Endometrial microvascular endothelial cells (primary cell): ENCODE results near the gene PRR15L. TPM values are rescaled to one million over a fixed set of nuclear protein-coding genes. Genes with fewer than 3 reads are reported as not detected.
"Not testable (repeated sequence)": the region's sequence is repeated elsewhere in the genome, so short reads cannot be mapped to it uniquely, and the experiment has no call there.

Experiments
- in situ Hi-C: cut with HindIII; loops from 2 replicates; pipeline ENCODE4 v1.10.0; 2017; ENCODE audit warnings: low sequenced_read_pairs, low pct_unique_long_range_greater_than_20kb; ENCODE audit errors: inconsistent ontology term
- total RNA-seq: library from RNA; depleted of rRNA; stranded (reverse); fragments of >200 nt; gene quantifications from one replicate; pipeline ENCODE4 v1.2.3, GENCODE V29; 2015; ENCODE audit errors: inconsistent ontology term

PRR15L gene
- total RNA-seq, 1 donor from 2014 or later, result not detected

- in situ Hi-C loops, result no loop called here
Observed at GRCh38 chr17:47990962-47991731, 33.5 kb upstream of the PRR15L start.

GRCh38 chr17:47989700-47990099 is 32.0 kb upstream of the PRR15L start:
- in situ Hi-C loops, result no loop called here

GRCh38 chr17:47989159-47989558 is 31.5 kb upstream of the PRR15L start:
- in situ Hi-C loops, result no loop called here

- in situ Hi-C loops, result not testable (repeated sequence)
Observed at GRCh38 chr17:47988445-47988844, 30.8 kb upstream of the PRR15L start.

- in situ Hi-C loops, result no loop called here
Observed at GRCh38 chr17:47987240-47987835, 29.7 kb upstream of the PRR15L start.

- in situ Hi-C loops, result no loop called here
Observed at GRCh38 chr17:47986520-47986919, 28.8 kb upstream of the PRR15L start.

- in situ Hi-C loops, result no loop called here
Observed at GRCh38 chr17:47983492-47984223, 26.0 kb upstream of the PRR15L start.

GRCh38 chr17:47982645-47983390 is 25.1 kb upstream of the PRR15L start:
- in situ Hi-C loops, result no loop called here

- in situ Hi-C loops, result no loop called here
Observed at GRCh38 chr17:47982091-47982617, 24.5 kb upstream of the PRR15L start.

- in situ Hi-C loops, result no loop called here
Observed at GRCh38 chr17:47981462-47981861, 23.8 kb upstream of the PRR15L start.

- in situ Hi-C loops, result no loop called here
Observed at GRCh38 chr17:47980541-47980940, 22.9 kb upstream of the PRR15L start.

- in situ Hi-C loops, result no loop called here
Observed at GRCh38 chr17:47978324-47978723, 20.6 kb upstream of the PRR15L start.

GRCh38 chr17:47975823-47976205 is 18.1 kb upstream of the PRR15L start:
- in situ Hi-C loops, result no loop called here

- in situ Hi-C loops, result no loop called here
Observed at GRCh38 chr17:47975189-47975822, 17.6 kb upstream of the PRR15L start.

- in situ Hi-C loops, result no loop called here
Observed at GRCh38 chr17:47973541-47973940, 15.9 kb upstream of the PRR15L start.

GRCh38 chr17:47970725-47971499 is 13.2 kb upstream of the PRR15L start, which contains the start of gene CDK5RAP3:
Gene CDK5RAP3 (plus strand): TSS chr17:47971113. CDS start chr17:47971147, 34 bp downstream.
- in situ Hi-C loops, result no loop called here

GRCh38 chr17:47969930-47970724 is 12.4 kb upstream of the PRR15L start:
- in situ Hi-C loops, result no loop called here
